ENCODE results near the gene TRIM38. TPM values are rescaled to one million over a fixed set of nuclear protein-coding genes. Genes with fewer than 3 reads are reported as not detected.
A peak's percentile ranks its signal among the peaks of the same experiment; 100 is the strongest.

TRIM38 gene
- total and polyA plus RNA-seq, 2 of the 13 experiments (the other 11 are each of a cell fraction or from before 2014, with no cell fraction given), result 2.5 to 3.1 TPM

GRCh38 chr6:26026833-26027490 is 64.4 kb downstream of the TRIM38 start (continued):
- no peak for TF ChIP-seq ZNF644 (CRISPR knock-in tag; IDR thresholded peaks at IDR 0.05; ENCODE audit: low read depth)
- no peak; the same call in 1 of the 2 replicates for TF ChIP-seq JUND (CRISPR knock-in tag; IDR thresholded peaks at IDR 0.05)
- TF ChIP-seq ARID2 (CRISPR knock-in tag; IDR thresholded peaks at IDR 0.05; ENCODE audit: borderline replicate concordance), result peak; percentile 81; the same call in 1 of the 2 replicates
- TF ChIP-seq ZNF17 (CRISPR knock-in tag; IDR thresholded peaks at IDR 0.05), result 0 out of 2 replicates have a peak, but pooled peaks have one; percentile 77
- TF ChIP-seq ZNF138 (CRISPR knock-in tag; IDR thresholded peaks at IDR 0.05; ENCODE audit: low read depth), result peak; percentile 93; the same call in 1 of the 2 replicates
- TF ChIP-seq EHMT2 (IDR thresholded peaks at IDR 0.05; ENCODE audit: borderline replicate concordance, low read depth, low read length), result no peak
- no peak for TF ChIP-seq ZFP82 (CRISPR knock-in tag; IDR thresholded peaks at IDR 0.05; ENCODE audit: borderline replicate concordance)
- TF ChIP-seq, protein P1, sequence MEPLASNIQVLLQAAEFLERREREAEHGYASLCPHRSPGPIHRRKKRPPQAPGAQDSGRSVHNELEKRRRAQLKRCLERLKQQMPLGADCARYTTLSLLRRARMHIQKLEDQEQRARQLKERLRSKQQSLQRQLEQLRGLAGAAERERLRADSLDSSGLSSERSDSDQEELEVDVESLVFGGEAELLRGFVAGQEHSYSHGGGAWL (CRISPR knock-in tag; IDR thresholded peaks at IDR 0.05), result peak; percentile 86
- 0 out of 2 replicates have a peak, but pooled peaks have one; percentile 51 for TF ChIP-seq ZNF556 (CRISPR knock-in tag; IDR thresholded peaks at IDR 0.05; ENCODE audit: borderline replicate concordance)
- TF ChIP-seq ZNF12 (CRISPR knock-in tag; IDR thresholded peaks at IDR 0.05), result peak; percentile 74; the same call in 1 of the 2 replicates
- TF ChIP-seq PCBP1 (IDR thresholded peaks at IDR 0.05; ENCODE audit: borderline replicate concordance, low read depth, low read length), result 0 out of 2 replicates have a peak, but pooled peaks have one; percentile 78
- TF ChIP-seq ZNF33A (CRISPR knock-in tag; IDR thresholded peaks at IDR 0.05; ENCODE audit: borderline replicate concordance), result peak; percentile 80; the same call in 1 of the 2 replicates
- no peak for TF ChIP-seq XBP1 (CRISPR knock-in tag; IDR thresholded peaks at IDR 0.05)
- no peak; the same call in 1 of the 2 replicates for TF ChIP-seq RORA (CRISPR knock-in tag; IDR thresholded peaks at IDR 0.05)
- TF ChIP-seq GZF1 (CRISPR knock-in tag; IDR thresholded peaks at IDR 0.05), result 0 out of 2 replicates have a peak, but pooled peaks have one; percentile 15
- TF ChIP-seq NKX3-1 (CRISPR knock-in tag; IDR thresholded peaks at IDR 0.05), result peak; percentile 88
- TF ChIP-seq HBP1 (CRISPR knock-in tag; IDR thresholded peaks at IDR 0.05; ENCODE audit: low read depth), result peak; percentile 94
- TF ChIP-seq ISL2 (CRISPR knock-in tag; IDR thresholded peaks at IDR 0.05), result peak; percentile 83
- TF ChIP-seq MED8 (CRISPR knock-in tag; IDR thresholded peaks at IDR 0.05; ENCODE audit: insufficient replicate concordance), result peak; percentile 100
- peak; percentile 95; the same call in 1 of the 2 replicates for TF ChIP-seq ZNF615 (CRISPR knock-in tag; IDR thresholded peaks at IDR 0.05; ENCODE audit: borderline replicate concordance)
- peak; percentile 89; the same call in 1 of the 2 replicates for TF ChIP-seq GLI4 (CRISPR knock-in tag; IDR thresholded peaks at IDR 0.05; ENCODE audit: borderline replicate concordance)
- peak; percentile 71; the same call in 1 of the 2 replicates for TF ChIP-seq DNMT1 (CRISPR knock-in tag; IDR thresholded peaks at IDR 0.05)
- TF ChIP-seq SMC3 (IDR thresholded peaks at IDR 0.05; ENCODE audit: low read length), result no peak
- TF ChIP-seq SP1 (IDR thresholded peaks at IDR 0.05), result no peak
- peak; percentile 90 for TF ChIP-seq SP1 (CRISPR knock-in tag; IDR thresholded peaks at IDR 0.05)
- TF ChIP-seq, protein P2, sequence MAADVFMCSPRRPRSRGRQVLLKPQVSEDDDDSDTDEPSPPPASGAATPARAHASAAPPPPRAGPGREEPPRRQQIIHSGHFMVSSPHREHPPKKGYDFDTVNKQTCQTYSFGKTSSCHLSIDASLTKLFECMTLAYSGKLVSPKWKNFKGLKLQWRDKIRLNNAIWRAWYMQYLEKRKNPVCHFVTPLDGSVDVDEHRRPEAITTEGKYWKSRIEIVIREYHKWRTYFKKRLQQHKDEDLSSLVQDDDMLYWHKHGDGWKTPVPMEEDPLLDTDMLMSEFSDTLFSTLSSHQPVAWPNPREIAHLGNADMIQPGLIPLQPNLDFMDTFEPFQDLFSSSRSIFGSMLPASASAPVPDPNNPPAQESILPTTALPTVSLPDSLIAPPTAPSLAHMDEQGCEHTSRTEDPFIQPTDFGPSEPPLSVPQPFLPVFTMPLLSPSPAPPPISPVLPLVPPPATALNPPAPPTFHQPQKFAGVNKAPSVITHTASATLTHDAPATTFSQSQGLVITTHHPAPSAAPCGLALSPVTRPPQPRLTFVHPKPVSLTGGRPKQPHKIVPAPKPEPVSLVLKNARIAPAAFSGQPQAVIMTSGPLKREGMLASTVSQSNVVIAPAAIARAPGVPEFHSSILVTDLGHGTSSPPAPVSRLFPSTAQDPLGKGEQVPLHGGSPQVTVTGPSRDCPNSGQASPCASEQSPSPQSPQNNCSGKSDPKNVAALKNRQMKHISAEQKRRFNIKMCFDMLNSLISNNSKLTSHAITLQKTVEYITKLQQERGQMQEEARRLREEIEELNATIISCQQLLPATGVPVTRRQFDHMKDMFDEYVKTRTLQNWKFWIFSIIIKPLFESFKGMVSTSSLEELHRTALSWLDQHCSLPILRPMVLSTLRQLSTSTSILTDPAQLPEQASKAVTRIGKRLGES (CRISPR knock-in tag; IDR thresholded peaks at IDR 0.05; ENCODE audit: borderline replicate concordance), result peak; percentile 66; the same call in 1 of the 2 replicates
